ENCODE results near the gene SLC35F1.

DNA sequence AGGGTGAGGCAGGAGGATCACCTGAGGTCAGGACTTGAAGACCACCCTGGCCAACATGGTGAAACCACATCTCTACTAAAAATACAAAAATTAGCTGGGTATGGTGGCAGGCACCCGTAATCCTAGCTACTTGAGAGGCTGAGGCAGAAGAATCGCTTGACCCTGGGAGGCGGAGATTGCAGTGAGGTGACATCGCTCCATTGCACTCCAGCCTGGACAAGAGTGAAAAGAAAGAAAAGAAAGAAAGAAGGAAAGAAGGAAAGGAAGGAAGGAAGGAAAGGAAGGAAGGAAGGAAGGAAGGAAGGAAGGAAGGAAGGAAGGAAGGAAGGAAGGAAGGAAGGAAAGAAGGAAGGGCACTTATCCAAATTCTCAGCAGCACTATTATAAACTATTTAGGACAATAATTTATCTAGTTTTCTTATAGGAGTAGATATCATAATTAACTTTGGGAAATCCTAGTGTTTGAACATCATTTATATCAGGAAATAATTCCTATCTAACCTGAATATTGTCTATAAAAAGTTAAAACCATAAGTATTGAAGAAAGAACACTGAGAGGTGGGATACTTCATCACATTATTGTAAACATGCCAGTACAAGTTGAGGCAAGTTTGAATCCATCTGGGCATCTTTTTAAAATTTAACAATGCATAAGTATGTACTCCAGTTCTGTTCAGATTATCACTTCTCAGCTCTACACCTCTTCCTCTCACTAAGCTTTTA is 305.5 kb downstream of the SLC35F1 start:
- TF ChIP-seq EP300 (IDR thresholded peaks at IDR 0.05) (no peak), POLR2A (IDR thresholded peaks at IDR 0.05) (no peak)
